ENCODE data around the gene ZNF609. TPM values are rescaled to one million over a fixed set of nuclear protein-coding genes. Genes with fewer than 3 reads are reported as not detected.
"Not testable (repeated sequence)": the region's sequence is repeated elsewhere in the genome, so short reads cannot be mapped to it uniquely, and the experiment has no call there.

Gene ZNF609
- total RNA-seq, 2 donors from 2014 or later, result 52.3 to 54.8 TPM

DNA sequence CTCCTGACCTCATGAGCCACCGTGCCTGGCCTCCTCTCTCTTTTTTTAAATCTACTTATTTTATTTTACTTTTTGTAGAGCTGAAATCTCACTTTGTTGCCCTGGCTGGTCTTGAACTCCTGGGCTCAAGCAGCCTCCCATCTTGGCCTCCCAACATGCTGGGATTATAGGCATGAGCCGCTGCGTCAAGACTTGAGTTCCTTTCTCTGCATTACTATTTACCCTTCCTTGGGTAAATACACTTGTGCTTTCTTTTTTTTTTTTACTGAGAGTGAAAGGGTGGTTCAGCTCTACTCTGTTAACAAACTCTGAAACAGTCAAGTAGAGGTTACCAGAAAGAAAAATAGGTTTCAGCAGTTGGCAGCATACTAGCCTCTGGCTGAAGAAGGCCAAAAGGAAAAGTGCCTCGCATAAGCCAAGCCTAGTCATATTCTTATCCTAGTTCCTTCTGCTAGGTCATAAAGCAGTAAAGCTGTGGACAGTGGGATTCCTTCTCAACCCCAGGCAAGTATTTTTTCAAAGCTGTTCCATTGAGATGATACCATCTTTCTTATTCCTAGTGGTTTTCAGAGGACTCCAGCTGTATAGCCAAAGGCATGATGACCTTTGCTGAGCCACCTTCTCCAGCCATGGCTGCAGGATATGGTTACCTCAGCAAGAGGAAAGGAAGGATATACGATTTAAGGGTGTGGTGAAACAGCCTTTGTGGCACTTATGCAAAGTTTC is 179.9 kb downstream of the ZNF609 start:
- no peak for DNase-seq
- H3K27ac Mint-ChIP-seq, result peak overlapping the region; percentile 49
- H3K4me1 ChIP-seq (ENCODE audit: control insufficient read depth, insufficient read depth, low read length), result peaks cover 23% of the 10 kb centered on the region
- H3K9me3 ChIP-seq (ENCODE audit: control insufficient read depth, low read length), result peaks cover 8% of the 10 kb centered on the region
- no peak overlapping the region for H3K27ac ChIP-seq (ENCODE audit: low read depth, low read length)
- no peaks in the 10 kb centered on the region for H3K27me3 Mint-ChIP-seq (ENCODE audit: insufficient read depth)
- H3K9me3 Mint-ChIP-seq, result peaks cover 7% of the 10 kb centered on the region
- peaks cover 33% of the 10 kb centered on the region for H3K36me3 Mint-ChIP-seq (ENCODE audit: low read depth)
- H3K36me3 ChIP-seq (ENCODE audit: control insufficient read depth, insufficient read depth, low read length), result peaks cover 9% of the 10 kb centered on the region
- WGBS, 2 experiments (ENCODE audit: insufficient coverage in 1 of 2, insufficient read length in 1 of 2), result 92% methylated on average over 1 to 4 of the region's 5 CpGs
- peaks cover 30% of the 10 kb centered on the region for H3K4me1 Mint-ChIP-seq
- TF ChIP-seq, protein P1, sequence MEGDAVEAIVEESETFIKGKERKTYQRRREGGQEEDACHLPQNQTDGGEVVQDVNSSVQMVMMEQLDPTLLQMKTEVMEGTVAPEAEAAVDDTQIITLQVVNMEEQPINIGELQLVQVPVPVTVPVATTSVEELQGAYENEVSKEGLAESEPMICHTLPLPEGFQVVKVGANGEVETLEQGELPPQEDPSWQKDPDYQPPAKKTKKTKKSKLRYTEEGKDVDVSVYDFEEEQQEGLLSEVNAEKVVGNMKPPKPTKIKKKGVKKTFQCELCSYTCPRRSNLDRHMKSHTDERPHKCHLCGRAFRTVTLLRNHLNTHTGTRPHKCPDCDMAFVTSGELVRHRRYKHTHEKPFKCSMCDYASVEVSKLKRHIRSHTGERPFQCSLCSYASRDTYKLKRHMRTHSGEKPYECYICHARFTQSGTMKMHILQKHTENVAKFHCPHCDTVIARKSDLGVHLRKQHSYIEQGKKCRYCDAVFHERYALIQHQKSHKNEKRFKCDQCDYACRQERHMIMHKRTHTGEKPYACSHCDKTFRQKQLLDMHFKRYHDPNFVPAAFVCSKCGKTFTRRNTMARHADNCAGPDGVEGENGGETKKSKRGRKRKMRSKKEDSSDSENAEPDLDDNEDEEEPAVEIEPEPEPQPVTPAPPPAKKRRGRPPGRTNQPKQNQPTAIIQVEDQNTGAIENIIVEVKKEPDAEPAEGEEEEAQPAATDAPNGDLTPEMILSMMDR (conservative IDR thresholded peaks at IDR 0.05), result no peak
- H3K4me3 ChIP-seq (ENCODE audit: low read length), result no peak overlapping the region
- no peak overlapping the region for H3K9ac ChIP-seq (ENCODE audit: extremely low read depth, low read length, poor library complexity, severe bottlenecking)
- H3K4me3 Mint-ChIP-seq, result no peak overlapping the region
- no peaks in the 10 kb centered on the region for H3K27me3 ChIP-seq (ENCODE audit: control insufficient read depth, insufficient read depth, low read length, poor library complexity, severe bottlenecking)

DNA sequence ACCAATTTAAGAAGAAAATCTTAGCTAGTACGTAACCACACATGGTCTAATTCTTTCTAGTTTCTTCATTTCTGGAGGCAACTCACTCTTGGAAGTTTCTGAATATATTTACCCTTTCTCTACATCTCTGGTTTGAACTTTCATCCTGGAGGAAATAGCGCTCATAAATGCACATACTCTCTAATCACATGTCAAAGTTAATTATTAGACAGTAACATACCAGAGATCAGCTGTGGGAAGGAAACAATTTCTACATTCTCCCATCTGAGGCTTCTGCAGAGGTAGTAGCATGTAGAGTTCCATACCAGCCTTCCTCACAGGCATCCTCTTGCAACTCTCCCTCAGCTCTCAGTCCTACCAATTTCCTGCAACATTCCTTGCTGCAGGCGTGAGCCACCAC is 182.5 kb downstream of the ZNF609 start:
- TF ChIP-seq, protein P1 (conservative IDR thresholded peaks at IDR 0.05), result no peak
- H3K9me3 Mint-ChIP-seq, result peaks cover 2% of the 10 kb centered on the region
- Histone ChIP-seq H3K27ac (ENCODE audit: low read depth, low read length) (no peak overlapping the region), H3K9ac (ENCODE audit: extremely low read depth, low read length, poor library complexity, severe bottlenecking) (no peak overlapping the region), H3K9me3 (ENCODE audit: control insufficient read depth, low read length) (no peaks in the 10 kb centered on the region), H3K4me3 (ENCODE audit: low read length) (no peak overlapping the region), H3K27me3 (ENCODE audit: control insufficient read depth, insufficient read depth, low read length, poor library complexity, severe bottlenecking) (no peaks in the 10 kb centered on the region), H3K4me1 (ENCODE audit: control insufficient read depth, insufficient read depth, low read length) (peaks cover 9% of the 10 kb centered on the region), H3K36me3 (ENCODE audit: control insufficient read depth, insufficient read depth, low read length) (peaks cover 7% of the 10 kb centered on the region)
- no peak for DNase-seq
- peaks cover 15% of the 10 kb centered on the region for H3K4me1 Mint-ChIP-seq
- WGBS, 2 experiments (ENCODE audit: insufficient coverage in 1 of 2, insufficient read length in 1 of 2), result 95 to 100% methylated on average over 1 to 3 of the region's 3 CpGs
- no peak overlapping the region for H3K27ac Mint-ChIP-seq
- peaks cover 32% of the 10 kb centered on the region for H3K36me3 Mint-ChIP-seq (ENCODE audit: low read depth)
- no peak overlapping the region for H3K4me3 Mint-ChIP-seq
- no peaks in the 10 kb centered on the region for H3K27me3 Mint-ChIP-seq (ENCODE audit: insufficient read depth)

DNA sequence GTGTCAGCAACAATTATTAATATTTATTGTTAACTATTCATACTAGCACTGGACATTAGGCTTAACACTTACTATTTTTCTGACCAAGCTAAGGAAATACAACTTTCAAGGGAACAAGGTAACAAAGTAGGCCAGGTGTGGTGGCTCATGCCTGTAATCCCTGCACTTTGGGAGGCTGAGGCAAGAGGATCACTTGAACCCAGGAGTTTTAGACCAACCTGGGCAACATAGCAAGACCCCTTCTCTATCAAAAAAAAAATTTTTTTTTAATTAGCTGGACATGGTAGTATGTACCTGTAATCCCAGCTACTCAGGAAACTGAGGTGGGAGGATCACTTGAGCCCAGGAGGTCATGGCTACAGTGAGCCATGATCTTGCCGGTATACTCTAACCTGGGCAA is 183.3 kb downstream of the ZNF609 start:
- Mint-ChIP-seq H3K4me3 (no peak overlapping the region), H3K9me3 (no peaks in the 10 kb centered on the region), H3K4me1 (peaks cover 10% of the 10 kb centered on the region), H3K27ac (no peak overlapping the region), H3K36me3 (ENCODE audit: low read depth) (peaks cover 27% of the 10 kb centered on the region), H3K27me3 (ENCODE audit: insufficient read depth) (no peaks in the 10 kb centered on the region)
- TF ChIP-seq, protein P1 (conservative IDR thresholded peaks at IDR 0.05), result no peak
- Histone ChIP-seq H3K9me3 (ENCODE audit: control insufficient read depth, low read length) (no peaks in the 10 kb centered on the region), H3K9ac (ENCODE audit: extremely low read depth, low read length, poor library complexity, severe bottlenecking) (no peak overlapping the region), H3K27me3 (ENCODE audit: control insufficient read depth, insufficient read depth, low read length, poor library complexity, severe bottlenecking) (no peaks in the 10 kb centered on the region), H3K4me1 (ENCODE audit: control insufficient read depth, insufficient read depth, low read length) (peaks cover 9% of the 10 kb centered on the region), H3K27ac (ENCODE audit: low read depth, low read length) (no peak overlapping the region), H3K4me3 (ENCODE audit: low read length) (no peak overlapping the region), H3K36me3 (ENCODE audit: control insufficient read depth, insufficient read depth, low read length) (peaks cover 7% of the 10 kb centered on the region)
- DNase-seq, result no peak
- 100% methylated on average over 1 of the region's 1 CpG; no CpG with 5 or more reads in 1 of the 2 experiments for WGBS, 2 experiments (ENCODE audit: insufficient coverage in 1 of 2, insufficient read length in 1 of 2)

DNA sequence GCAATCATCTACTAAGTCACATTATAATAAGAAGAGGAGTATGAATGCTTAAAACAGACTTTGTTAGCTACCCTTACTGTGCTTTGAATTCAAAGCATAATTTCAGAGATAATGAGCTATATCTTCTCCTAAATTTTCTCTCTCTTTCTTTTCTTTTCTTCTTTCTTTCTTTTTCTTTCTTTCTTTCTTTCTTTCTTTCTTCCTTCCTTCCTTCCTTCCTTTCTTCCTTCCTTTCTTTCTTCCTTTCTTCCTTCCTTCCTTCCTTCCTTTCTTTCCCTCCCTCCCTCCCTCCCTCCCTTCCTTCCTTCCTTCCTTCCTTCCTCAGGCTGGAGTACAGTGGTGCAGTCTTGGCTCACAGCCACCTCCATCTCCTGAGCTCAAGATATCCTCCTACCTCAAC is 184.4 kb downstream of the ZNF609 start:
- not testable (repeated sequence) for H3K9me3 Mint-ChIP-seq, H3K4me1 Mint-ChIP-seq, H3K27ac Mint-ChIP-seq

More for the DNA sequence above, 184.4 kb downstream of the ZNF609 start:
- not testable (repeated sequence) for H3K4me3 Mint-ChIP-seq; H3K4me3 ChIP-seq (ENCODE audit: low read length); H3K27me3 Mint-ChIP-seq (ENCODE audit: insufficient read depth); H3K36me3 ChIP-seq (ENCODE audit: control insufficient read depth, insufficient read depth, low read length); H3K9me3 ChIP-seq (ENCODE audit: control insufficient read depth, low read length); H3K9ac ChIP-seq (ENCODE audit: extremely low read depth, low read length, poor library complexity, severe bottlenecking); H3K4me1 ChIP-seq (ENCODE audit: control insufficient read depth, insufficient read depth, low read length); DNase-seq; H3K27ac ChIP-seq (ENCODE audit: low read depth, low read length); H3K27me3 ChIP-seq (ENCODE audit: control insufficient read depth, insufficient read depth, low read length, poor library complexity, severe bottlenecking)
- H3K36me3 Mint-ChIP-seq (ENCODE audit: low read depth), result peaks cover 22% of the 10 kb centered on the region
